SK-N-MC (cell line): ENCODE measurements around the gene PLEKHD1.

Experiments
- DNase-seq: peaks from one replicate; pipeline ENCODE4 v3.0.0-alpha.2; 2011; ENCODE audit warnings: low read depth, low spot score
- H3K27ac ChIP-seq: fragments of 200-600 bp; sonication (generic); 2 replicates; pipeline ENCODE4 v1.5.1; 2016; ENCODE audit warnings: mixed run types
- H3K36me3 ChIP-seq: fragments of 200-600 bp; sonication (generic); 2 replicates; pipeline ENCODE4 v1.6.1; 2017; ENCODE audit warnings: antibody characterized with exemption, low read length, mixed read lengths; ENCODE audit not compliant: insufficient read depth
- H3K4me3 ChIP-seq: fragments of 200-600 bp; sonication (generic); 2 replicates; pipeline ENCODE4 v1.5.1; 2016
- H3K9ac ChIP-seq: fragments of 200-600 bp; sonication (generic); 2 replicates; pipeline ENCODE4 v1.8.0; 2017; ENCODE audit warnings: mixed run types, mixed read lengths; ENCODE audit not compliant: insufficient read length
- H3K9me3 ChIP-seq: fragments of 200-600 bp; sonication (generic); 2 replicates; pipeline ENCODE4 v1.6.1; 2017; ENCODE audit warnings: low read depth, mild to moderate bottlenecking, antibody characterized with exemption, low read length, moderate library complexity, mixed read lengths
- EZH2 ChIP-seq: fragments of 200-600 bp; sonication (generic); IDR thresholded peaks from one replicate; pipeline ENCODE4 v1.6.1; 2017; ENCODE audit warnings: antibody characterized with exemption
- FOXP2 ChIP-seq: optimal IDR thresholded peaks from 2 replicates; pipeline ENCODE3; 2011; ENCODE audit warnings: mild to moderate bottlenecking, moderate library complexity; ENCODE audit not compliant: insufficient read depth; ENCODE audit errors: extremely low read length, control extremely low read depth
- POLR2AphosphoS5 ChIP-seq: IDR thresholded peaks from 2 replicates; pipeline ENCODE4 v1.6.1; 2012; ENCODE audit warnings: mild to moderate bottlenecking, low read depth, low read length, borderline replicate concordance

Gene PLEKHD1

DNA sequence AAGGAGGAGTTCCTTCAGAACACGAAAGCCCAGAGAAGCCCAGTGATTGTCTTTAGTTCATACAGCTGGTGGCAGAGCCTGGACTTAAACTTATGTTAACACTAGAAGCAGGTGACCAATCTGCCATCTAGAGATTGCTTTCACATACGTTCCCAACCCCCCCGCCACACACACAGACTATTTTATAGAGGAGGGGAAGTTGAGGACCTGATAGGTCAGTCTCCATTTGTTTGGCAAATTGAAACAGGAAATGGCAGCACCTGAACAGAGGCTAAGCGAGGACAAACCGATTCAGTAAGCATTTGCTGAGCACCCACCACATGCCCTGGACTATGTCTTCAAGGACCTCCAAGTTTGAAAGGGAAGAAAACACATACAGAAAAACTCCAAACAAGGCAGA, 4.8 kb upstream of the PLEKHD1 start:
- Histone ChIP-seq H3K9me3 (no peaks in the 10 kb centered on the region), H3K4me3 (no peak overlapping the region), H3K9ac (no peak overlapping the region), H3K27ac (no peak overlapping the region), H3K36me3 (no peaks in the 10 kb centered on the region)
- no peak for DNase-seq
- no peak for TF ChIP-seq EZH2
- TF ChIP-seq FOXP2: no peak
- TF ChIP-seq POLR2AphosphoS5: no peak

DNA sequence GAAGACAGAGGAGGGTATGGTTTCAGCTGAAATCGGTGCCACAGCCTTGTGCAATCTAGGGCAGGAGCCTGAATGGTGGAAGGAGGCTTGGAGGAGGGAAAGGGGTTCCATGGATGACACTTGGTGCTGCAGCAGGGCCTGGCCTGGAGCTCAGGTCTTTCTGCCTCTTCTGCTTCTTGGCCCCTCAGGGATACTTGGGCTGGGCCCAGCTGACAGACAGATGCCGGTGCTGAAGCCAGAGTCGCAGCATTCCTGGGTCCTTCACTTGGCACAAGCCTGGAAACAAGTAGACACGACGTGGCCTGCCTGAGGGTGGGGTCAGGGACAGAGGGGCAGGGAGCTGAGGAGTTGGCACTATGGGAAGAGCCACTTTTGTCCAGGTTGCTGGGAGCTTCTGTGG, 4.4 kb upstream of the PLEKHD1 start:
- Histone ChIP-seq H3K4me3 (no peak overlapping the region), H3K9ac (no peak overlapping the region), H3K27ac (no peak overlapping the region), H3K36me3 (no peaks in the 10 kb centered on the region), H3K9me3 (no peaks in the 10 kb centered on the region)
- TF ChIP-seq FOXP2: no peak
- TF ChIP-seq EZH2: no peak
- TF ChIP-seq POLR2AphosphoS5: no peak
- DNase-seq: no peak

DNA sequence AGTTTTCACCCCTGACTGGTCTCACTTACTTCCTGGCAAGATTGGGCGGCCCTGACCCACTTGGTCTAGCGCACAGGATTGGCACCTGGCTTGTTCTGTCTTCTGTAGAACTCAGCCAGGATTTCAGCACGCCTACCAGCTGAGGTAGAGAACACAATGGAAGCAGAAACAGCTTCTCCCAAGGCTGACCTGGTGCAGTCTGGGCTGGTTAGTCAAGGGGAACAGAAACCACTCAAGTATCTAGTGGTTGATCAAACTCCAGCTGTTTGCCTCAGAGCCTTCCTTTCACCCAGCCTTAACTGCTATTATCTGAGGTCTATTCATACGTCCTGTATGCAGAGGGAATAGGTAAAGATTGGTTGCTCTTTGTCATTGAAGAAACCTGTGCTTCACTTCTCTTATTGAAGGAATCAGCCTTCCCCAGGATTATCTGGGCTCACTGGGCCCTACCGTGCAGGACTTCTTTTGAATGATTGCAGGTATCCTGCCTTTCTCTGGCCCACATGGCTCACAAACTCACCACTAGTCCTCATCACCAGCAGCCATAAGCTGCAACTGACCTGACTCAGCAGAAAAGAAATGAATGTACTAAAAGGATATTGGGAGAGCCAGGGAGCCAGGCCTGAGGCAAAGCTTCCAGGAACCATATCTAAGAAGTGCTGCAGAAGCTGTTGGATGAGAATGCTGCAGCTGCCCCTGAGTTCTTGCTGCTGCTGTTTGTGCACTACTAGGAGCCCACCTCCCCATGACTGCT, 2.5 kb upstream of the PLEKHD1 start:
- no peaks in the 10 kb centered on the region for H3K9me3 ChIP-seq
- TF ChIP-seq EZH2: no peak
- no peak for TF ChIP-seq FOXP2
- TF ChIP-seq POLR2AphosphoS5: no peak
- peak overlapping the region; percentile 42; the same call in 1 of the 2 replicates for H3K27ac ChIP-seq
- DNase-seq: no peak
- H3K36me3 ChIP-seq: no peaks in the 10 kb centered on the region
- H3K4me3 ChIP-seq: no peak overlapping the region
- H3K9ac ChIP-seq: no peak overlapping the region

DNA sequence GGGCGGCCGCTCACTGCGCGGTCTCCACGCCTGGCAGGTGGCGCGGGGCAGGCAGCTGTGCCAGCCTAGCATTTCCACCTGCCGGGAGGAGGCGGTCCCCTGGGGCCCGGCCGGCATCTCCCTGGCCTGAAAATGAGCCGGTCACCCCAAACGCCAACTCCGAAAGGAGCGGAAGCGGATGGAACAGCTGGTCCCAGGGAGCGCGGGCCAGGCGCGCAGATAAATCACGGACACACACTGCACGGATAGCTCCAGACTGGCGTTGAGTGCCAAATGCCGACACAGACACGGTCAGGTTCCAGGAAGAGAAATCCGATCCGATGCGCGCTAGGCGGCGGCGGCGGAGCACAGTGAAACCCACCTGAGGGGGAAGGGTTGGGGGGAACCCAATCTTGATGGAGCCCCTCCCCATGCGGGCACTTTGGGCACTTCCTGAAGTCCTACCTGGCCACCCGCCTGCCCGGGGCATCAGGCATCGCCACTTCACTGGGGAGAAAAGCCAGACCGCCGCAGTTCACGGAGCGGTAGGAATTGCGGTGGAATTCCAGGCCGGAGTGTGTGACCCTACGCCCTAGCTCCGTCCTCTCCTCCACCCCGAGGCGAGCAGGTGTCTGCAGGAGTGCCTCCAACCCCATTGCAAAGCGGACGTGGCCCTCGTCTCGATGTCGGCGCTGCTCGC, 624 bp upstream of the PLEKHD1 start:
- no peak overlapping the region for H3K4me3 ChIP-seq
- TF ChIP-seq EZH2 (no peak), FOXP2 (no peak), POLR2AphosphoS5 (no peak)
- DNase-seq: no peak

DNA sequence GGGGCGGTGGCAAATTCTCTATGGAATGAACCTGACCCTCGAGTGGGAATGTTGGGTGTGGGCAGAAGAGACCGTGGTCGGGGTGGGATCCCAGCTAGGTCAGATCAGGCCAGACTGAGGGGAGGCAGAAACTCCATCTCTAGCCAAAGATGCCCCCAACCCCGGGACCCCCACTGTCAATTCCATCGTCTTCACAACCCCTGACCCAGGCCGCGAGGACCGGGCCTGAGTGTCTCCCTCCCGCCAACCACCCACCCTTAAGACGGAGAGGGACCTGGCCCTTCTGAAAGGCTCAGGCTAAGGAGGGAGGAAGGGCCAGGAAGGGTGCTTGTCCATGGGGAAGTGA, 760 bp downstream of the PLEKHD1 start:
- TF ChIP-seq FOXP2: no peak
- TF ChIP-seq POLR2AphosphoS5: no peak
- TF ChIP-seq EZH2: no peak
- no peak for DNase-seq

More for the DNA sequence above, 624 bp upstream of the PLEKHD1 start:
- H3K9me3 ChIP-seq: no peaks in the 10 kb centered on the region
- no peak overlapping the region for H3K27ac ChIP-seq
- no peak overlapping the region for H3K9ac ChIP-seq
- no peaks in the 10 kb centered on the region for H3K36me3 ChIP-seq

DNA sequence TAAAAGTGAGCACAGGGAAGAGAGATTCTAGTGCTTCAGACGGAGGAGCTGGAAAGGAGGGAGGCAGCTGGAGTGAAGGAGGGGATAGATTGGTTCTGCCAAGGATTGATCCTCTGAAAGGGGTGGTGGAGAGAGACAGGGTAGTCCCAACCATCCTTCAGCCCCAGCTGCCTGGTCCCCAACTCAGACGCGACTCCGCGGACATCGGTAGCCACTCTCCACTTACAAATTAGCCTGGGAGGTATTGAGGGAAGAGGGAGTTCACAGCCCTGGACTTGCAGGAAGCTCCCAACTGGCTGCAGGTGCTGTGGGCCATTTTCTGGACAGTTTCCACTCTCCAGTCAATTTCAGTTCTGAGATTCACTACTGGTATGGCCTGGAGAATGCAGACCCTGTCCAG, 1.2 kb downstream of the PLEKHD1 start:
- H3K9me3 ChIP-seq: no peaks in the 10 kb centered on the region
- no peak overlapping the region for H3K9ac ChIP-seq
- no peak overlapping the region for H3K27ac ChIP-seq
- H3K36me3 ChIP-seq: no peaks in the 10 kb centered on the region
- TF ChIP-seq EZH2: no peak
- TF ChIP-seq FOXP2: no peak
- no peak for TF ChIP-seq POLR2AphosphoS5
- no peak for DNase-seq
- no peak overlapping the region for H3K4me3 ChIP-seq

More for the DNA sequence above, 760 bp downstream of the PLEKHD1 start:
- Histone ChIP-seq H3K4me3 (no peak overlapping the region), H3K27ac (no peak overlapping the region), H3K9me3 (no peaks in the 10 kb centered on the region), H3K36me3 (no peaks in the 10 kb centered on the region), H3K9ac (no peak overlapping the region)

DNA sequence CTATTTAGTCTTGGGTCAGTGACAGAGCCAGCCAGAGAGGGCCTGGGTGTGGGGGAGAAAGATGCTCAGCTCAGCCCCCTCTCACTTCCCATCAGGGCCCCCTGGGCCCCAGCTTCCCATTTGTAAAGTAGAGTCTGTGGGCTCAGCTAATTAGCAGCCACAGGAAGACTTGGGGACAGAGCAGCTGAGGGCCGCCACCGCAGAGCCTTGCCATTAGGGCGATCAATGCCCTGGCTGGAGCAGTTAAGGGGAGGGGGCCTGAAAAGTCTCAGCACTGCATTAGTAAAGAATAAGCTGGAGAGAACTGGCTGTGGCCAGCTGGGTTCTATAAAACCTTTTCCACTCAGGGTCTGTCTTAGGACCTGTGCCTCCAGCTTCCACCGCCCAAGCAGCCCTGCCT, 2.7 kb downstream of the PLEKHD1 start:
- Histone ChIP-seq H3K4me3 (no peak overlapping the region), H3K27ac (no peak overlapping the region), H3K9ac (no peak overlapping the region), H3K9me3 (no peaks in the 10 kb centered on the region), H3K36me3 (no peaks in the 10 kb centered on the region)
- no peak for DNase-seq
- no peak for TF ChIP-seq FOXP2
- TF ChIP-seq POLR2AphosphoS5: no peak
- TF ChIP-seq EZH2: no peak

DNA sequence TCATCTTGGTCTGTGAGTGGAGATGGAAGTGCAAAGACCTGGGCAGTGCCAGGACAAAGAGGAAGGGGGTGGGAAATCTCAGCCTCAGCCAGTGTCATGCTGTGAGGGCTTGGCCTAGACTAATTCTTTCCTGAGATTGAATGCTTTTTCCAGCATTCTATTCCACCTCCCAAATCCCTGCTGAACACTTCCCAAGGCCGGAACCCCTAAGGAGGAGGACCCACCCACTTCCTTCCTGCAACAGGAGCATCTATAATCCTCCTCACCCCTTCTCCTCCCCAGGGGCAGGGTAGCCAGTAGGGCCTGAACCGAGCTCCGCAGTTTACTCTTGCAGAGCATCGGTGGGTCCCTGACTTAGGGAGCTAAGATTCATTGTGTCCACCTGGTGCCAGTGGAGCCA, 3.2 kb downstream of the PLEKHD1 start:
- Histone ChIP-seq H3K9me3 (no peaks in the 10 kb centered on the region), H3K9ac (no peak overlapping the region), H3K4me3 (no peak overlapping the region), H3K27ac (no peak overlapping the region), H3K36me3 (no peaks in the 10 kb centered on the region)
- TF ChIP-seq POLR2AphosphoS5: no peak
- no peak for DNase-seq

DNA sequence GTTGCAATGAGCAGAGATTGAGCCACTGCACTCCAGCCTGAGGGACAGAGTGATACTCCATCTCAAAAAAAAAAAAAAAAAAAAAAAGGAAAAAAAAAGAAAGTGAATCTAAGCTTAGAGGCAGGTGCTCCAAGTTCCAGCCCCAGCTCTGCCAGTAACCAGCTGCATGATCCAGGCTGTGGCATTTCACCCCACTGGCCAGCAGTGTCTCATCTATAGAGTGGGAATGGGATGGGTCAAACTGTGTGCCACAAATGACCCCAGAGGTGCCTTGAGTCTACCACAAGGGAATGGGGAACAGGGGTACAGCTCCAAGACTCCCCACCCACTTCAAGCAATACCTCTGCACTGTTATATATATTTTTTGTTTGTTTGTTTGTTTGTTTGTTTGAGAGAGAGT, 5.0 kb downstream of the PLEKHD1 start:
- no peaks in the 10 kb centered on the region for H3K36me3 ChIP-seq

More for the DNA sequence above, 5.0 kb downstream of the PLEKHD1 start:
- Histone ChIP-seq H3K9ac (no peak overlapping the region), H3K27ac (no peak overlapping the region), H3K4me3 (no peak overlapping the region), H3K9me3 (no peaks in the 10 kb centered on the region)
- TF ChIP-seq FOXP2 (no peak), EZH2 (no peak), POLR2AphosphoS5 (no peak)
- no peak for DNase-seq
